GM12872 (cell line): ENCODE measurements around the gene HCCS.

ENCODE experiments used
- CTCF ChIP-seq: IDR thresholded peaks from 3 replicates; pipeline ENCODE4 v1.5.1; 2011; ENCODE audit warnings: low read depth, mild to moderate bottlenecking, low read length, moderate library complexity; ENCODE audit not compliant: insufficient read depth

Gene HCCS

DNA sequence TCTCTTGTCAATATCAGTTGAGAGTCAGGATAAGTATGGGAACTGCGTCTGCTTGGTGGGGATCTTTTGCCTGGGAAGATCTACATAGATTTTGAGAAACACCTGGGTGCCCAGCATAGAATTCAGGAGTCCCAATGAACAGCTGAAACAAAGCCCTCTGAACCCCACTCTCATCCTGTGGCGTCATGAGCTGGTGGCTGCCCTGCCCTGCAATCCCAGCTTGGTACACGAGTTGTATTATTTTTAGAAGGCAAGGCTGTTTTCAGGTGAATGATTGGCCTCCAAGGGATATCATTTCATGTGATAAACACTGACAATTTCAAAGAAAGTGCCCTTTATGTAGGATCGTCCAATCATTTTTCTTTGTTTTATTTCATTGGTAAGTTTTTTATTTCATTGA lies 60.8 kb downstream of the HCCS start:
- no peak for TF ChIP-seq CTCF

DNA sequence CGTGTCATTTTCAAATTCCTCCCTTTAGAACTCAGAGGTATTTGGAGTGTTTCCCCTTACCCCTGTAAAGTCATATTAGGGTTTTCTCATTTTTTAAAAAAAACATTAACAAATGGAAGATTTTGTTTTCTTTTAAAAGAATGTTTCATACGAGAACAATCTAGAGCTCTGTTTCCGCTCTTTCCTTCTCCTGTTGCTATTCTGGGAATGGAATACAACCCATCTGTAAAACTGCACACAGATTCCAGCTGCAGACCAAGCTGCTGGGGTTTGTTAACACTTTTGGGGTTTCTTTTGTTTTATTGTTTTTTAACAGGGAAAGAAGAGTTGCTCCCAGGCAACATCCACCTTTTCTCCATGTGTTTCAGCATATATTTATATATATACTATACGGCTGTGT lies 61.3 kb downstream of the HCCS start:
- TF ChIP-seq CTCF = no peak
